Choroid plexus epithelial cell (primary cell): ENCODE results near the gene ZSWIM4.

Experiments
- DNase-seq: peaks from one replicate; pipeline ENCODE4 v3.0.0-alpha.2; 2010; ENCODE audit warnings: low read depth
- H3K4me3 ChIP-seq: 2 replicates; pipeline ENCODE4 v1.5.1; 2011; ENCODE audit warnings: low read depth, mild to moderate bottlenecking, control low read depth, low read length, moderate library complexity
- TF ChIP-seq, protein P1 (sequence below): conservative IDR thresholded peaks from 2 replicates; pipeline ENCODE4 v1.5.1; 2011; ENCODE audit warnings: low read depth, mild to moderate bottlenecking, control low read depth, inconsistent platforms, low read length, moderate library complexity

Gene ZSWIM4

DNA sequence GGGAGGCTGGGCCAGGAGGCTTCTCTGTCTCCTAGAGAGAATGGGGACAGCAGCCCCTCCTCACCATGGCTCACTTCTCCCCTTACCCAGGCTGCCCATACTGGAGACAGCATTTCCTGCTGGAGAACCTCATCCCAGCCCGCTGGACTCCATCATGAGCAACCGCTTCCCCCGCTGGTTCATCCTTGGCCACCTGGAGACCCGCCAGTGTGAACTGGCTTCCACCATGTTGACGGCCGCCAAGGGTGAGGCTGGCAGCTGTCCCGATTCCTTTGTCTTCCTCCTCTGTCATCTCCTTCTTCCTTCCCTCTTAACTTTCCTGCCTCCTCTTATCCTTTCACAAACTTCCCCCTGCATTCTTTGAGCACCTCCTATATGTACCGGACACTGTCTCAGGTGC lies 28.0 kb downstream of the ZSWIM4 start:
- DNase-seq: no peak
- TF ChIP-seq, protein P1, sequence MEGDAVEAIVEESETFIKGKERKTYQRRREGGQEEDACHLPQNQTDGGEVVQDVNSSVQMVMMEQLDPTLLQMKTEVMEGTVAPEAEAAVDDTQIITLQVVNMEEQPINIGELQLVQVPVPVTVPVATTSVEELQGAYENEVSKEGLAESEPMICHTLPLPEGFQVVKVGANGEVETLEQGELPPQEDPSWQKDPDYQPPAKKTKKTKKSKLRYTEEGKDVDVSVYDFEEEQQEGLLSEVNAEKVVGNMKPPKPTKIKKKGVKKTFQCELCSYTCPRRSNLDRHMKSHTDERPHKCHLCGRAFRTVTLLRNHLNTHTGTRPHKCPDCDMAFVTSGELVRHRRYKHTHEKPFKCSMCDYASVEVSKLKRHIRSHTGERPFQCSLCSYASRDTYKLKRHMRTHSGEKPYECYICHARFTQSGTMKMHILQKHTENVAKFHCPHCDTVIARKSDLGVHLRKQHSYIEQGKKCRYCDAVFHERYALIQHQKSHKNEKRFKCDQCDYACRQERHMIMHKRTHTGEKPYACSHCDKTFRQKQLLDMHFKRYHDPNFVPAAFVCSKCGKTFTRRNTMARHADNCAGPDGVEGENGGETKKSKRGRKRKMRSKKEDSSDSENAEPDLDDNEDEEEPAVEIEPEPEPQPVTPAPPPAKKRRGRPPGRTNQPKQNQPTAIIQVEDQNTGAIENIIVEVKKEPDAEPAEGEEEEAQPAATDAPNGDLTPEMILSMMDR: no peak
- no peak overlapping the region for H3K4me3 ChIP-seq

DNA sequence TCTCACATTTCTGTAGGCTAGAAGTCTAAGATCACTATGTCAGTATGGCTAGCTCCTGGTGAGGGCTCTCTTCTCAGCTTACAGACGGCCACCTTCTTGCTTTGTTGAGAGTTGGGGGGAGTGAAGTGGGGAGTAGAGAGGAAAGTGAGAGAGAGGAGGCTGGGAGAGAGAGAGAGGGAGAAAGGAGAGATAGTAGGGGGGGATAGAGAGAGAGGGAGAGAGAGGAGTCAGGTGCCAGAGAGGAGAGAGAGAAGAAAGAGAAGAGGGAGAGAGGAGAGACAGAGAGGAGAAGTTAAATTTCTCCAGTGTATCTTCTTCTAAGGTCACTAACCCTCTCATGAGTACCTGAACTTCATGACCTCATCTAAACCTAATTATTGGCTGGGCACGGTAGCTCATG lies 28.7 kb downstream of the ZSWIM4 start:
- TF ChIP-seq, protein P1: no peak

DNA sequence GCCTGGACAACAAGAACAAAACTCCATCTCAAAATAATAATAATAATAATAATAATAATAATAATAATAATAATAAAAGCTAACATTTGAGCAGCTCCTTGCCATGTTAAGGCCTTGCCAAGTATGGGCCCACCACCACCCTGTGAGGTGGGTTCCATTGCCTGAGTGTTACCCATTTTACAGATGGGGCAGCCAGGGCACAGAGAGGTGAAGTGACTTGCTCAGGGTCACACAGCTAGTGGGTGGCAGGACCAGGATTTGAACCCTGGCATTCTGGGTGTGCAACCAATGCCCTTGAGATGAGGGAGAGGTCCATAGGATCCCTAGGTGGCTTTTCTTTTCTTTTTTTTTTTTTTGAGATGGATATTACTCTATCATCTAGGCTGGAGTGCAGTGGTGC lies 29.5 kb downstream of the ZSWIM4 start:
- no peak for DNase-seq
- TF ChIP-seq, protein P1: no peak
- no peak overlapping the region for H3K4me3 ChIP-seq

More for the DNA sequence above, 28.7 kb downstream of the ZSWIM4 start:
- no peak overlapping the region for H3K4me3 ChIP-seq
- no peak for DNase-seq

DNA sequence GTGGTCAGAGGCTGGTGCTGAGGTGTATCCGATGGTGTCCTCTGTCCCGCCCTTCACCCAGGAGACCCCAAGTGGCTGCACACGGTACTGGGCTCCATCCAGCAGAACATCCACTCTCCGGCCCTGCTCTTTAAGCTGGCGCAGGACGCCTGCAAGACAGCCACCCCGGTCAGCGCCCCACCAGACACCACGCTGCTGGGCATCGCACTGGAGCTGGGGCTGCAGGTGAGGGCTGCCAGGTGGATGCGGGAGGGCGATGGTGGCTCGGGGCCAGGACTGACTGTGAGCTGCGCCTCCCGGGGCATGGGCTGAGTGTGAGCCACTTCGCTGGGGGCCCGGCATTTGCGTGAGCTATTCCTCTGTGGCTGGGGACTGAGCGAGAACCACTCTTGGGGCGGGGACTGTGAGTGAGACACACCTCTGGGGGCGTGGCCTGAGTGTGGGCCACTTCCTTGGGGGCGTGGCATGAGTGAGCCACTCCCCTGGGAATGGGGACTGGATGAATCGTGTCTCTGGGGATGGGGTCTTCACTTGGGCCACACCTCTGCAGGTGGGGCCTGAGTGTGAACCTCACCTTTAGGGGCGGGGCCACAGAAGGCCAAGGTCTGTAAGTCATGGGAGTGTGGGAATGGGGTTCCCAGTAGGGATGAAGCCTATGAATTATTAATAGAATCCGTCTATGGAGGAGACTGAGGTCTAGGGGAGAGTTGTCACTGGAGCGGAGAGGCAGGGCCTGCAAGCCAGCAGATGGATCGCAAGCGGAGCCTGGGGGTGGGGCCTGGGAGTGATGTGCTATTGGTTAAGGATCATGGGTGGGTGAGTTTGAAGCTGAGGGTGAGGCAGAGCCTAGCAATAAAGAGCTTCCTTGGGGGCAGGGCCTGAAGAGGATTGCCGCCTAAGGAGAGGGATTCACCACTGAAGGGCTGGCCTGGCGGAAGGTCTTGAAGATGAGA lies 30.5 kb downstream of the ZSWIM4 start:
- no peak for DNase-seq
- no peak overlapping the region for H3K4me3 ChIP-seq
- TF ChIP-seq, protein P1: peak; percentile 32

DNA sequence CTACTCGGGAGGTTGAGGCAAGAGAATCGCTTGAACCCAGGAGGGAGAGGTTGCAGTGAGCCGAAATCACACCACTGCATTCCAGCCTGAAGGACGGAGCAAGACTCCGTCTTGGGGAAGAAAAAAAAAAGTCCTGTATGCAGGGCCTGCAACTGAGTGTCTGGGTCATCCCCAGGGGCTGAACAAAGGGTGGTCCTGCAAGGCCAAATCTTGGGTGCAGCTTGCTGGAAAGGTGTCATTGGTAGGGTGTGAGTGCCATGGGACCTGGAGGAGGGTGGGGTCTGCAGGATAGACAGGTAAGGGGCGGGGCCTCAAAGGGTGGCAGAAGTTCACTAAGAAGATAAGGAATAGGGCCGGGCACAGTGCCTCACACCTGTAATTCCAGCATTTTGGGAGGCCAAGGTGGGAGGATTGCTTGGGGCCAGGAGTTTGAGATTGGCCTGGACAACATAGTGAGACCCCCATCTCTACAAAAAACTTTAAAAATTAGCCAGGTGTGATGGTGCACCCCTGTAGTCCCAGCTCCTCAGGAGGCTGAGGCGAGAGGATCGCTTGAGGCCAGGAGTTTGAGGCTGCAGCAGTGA lies 31.5 kb downstream of the ZSWIM4 start:
- no peak overlapping the region for H3K4me3 ChIP-seq
- no peak for DNase-seq
- TF ChIP-seq, protein P1: no peak

DNA sequence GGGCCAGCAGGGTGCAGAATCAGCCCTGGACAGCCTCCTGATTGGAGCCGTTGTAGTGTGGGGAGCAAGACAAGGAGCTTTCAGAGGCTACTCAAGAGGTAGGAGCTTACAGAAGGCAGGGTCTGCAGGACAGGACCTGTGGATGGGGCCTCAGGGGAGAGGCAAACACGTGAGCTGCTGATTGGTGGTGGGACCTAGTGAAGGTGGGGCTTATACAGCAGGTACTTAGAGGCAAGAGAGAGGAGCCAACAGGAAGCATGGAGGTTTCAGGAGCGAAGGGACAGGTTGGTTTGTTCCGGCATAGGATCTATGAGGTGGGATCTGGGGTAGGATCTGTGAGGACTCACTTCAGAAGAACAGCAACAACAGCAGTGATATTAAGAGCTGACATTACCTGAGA lies 32.4 kb downstream of the ZSWIM4 start:
- TF ChIP-seq, protein P1: no peak
- no peak overlapping the region for H3K4me3 ChIP-seq
- no peak for DNase-seq
